ENCODE measurements around the gene HSD17B2.

The HSD17B2 gene

GRCh38 chr16:82085011-82085779 is 50.1 kb downstream of the HSD17B2 start:
- H3K9me2 ChIP-seq (replicated peaks; ENCODE audit: low read depth, low read length): no peaks in the 10 kb centered on the region
- no peaks in the 10 kb centered on the region for H4K20me1 ChIP-seq (ENCODE audit: insufficient read depth, low read length, poor library complexity, severe bottlenecking)
- no peak overlapping the region for H3K4me3 ChIP-seq (ENCODE audit: low read length, poor library complexity, severe bottlenecking)
- H3K36me3 ChIP-seq (ENCODE audit: insufficient read depth, low read length): no peaks in the 10 kb centered on the region
- no peak overlapping the region for H2AFZ ChIP-seq (ENCODE audit: low read length)
- no peak overlapping the region for H3K4me2 ChIP-seq (ENCODE audit: low read depth, low read length, poor library complexity, severe bottlenecking)
- H3F3A ChIP-seq (ENCODE audit: low read depth): no peaks in the 10 kb centered on the region
- no peak for TF ChIP-seq CTCF (conservative IDR thresholded peaks at IDR 0.05; ENCODE audit: low read length)
- no peak for TF ChIP-seq EZH2phosphoT487 (IDR thresholded peaks at IDR 0.05; ENCODE audit: borderline replicate concordance)
- H3K9ac ChIP-seq (ENCODE audit: low read depth, low read length, poor library complexity, severe bottlenecking): no peak overlapping the region
- H3K79me2 ChIP-seq (ENCODE audit: insufficient read depth, low read length): no peaks in the 10 kb centered on the region
- peaks cover 10% of the 10 kb centered on the region for H3K4me1 ChIP-seq (ENCODE audit: insufficient read depth, low read length, poor library complexity, severe bottlenecking)
- no peaks in the 10 kb centered on the region for H3K9me3 ChIP-seq (ENCODE audit: insufficient read depth, low read depth, low read length)
- H3K27me3 ChIP-seq (ENCODE audit: insufficient read depth, low read length, poor library complexity, severe bottlenecking): no peaks in the 10 kb centered on the region

GRCh38 chr16:82088483-82088882 is 53.4 kb downstream of the HSD17B2 start:
- Histone ChIP-seq H2AFZ (ENCODE audit: low read length) (no peak overlapping the region), H3K9me3 (ENCODE audit: insufficient read depth, low read depth, low read length) (no peaks in the 10 kb centered on the region), H3K9ac (ENCODE audit: low read depth, low read length, poor library complexity, severe bottlenecking) (no peak overlapping the region), H3K4me2 (ENCODE audit: low read depth, low read length, poor library complexity, severe bottlenecking) (no peak overlapping the region), H3K4me1 (ENCODE audit: insufficient read depth, low read length, poor library complexity, severe bottlenecking) (peaks cover under 1% of the 10 kb centered on the region), H4K20me1 (ENCODE audit: insufficient read depth, low read length, poor library complexity, severe bottlenecking) (no peaks in the 10 kb centered on the region), H3K27me3 (ENCODE audit: insufficient read depth, low read length, poor library complexity, severe bottlenecking) (no peaks in the 10 kb centered on the region), H3K36me3 (ENCODE audit: insufficient read depth, low read length) (no peaks in the 10 kb centered on the region), H3K4me3 (ENCODE audit: low read length, poor library complexity, severe bottlenecking) (no peak overlapping the region), H3K79me2 (ENCODE audit: insufficient read depth, low read length) (no peaks in the 10 kb centered on the region), H3F3A (ENCODE audit: low read depth) (no peaks in the 10 kb centered on the region), H3K9me2 (replicated peaks; ENCODE audit: low read depth, low read length) (no peaks in the 10 kb centered on the region)
- TF ChIP-seq CTCF (conservative IDR thresholded peaks at IDR 0.05; ENCODE audit: low read length) (no peak), EZH2phosphoT487 (IDR thresholded peaks at IDR 0.05; ENCODE audit: borderline replicate concordance) (no peak)

- no peaks in the 10 kb centered on the region for H3K9me2 ChIP-seq (replicated peaks; ENCODE audit: low read depth, low read length)
- H4K20me1 ChIP-seq (ENCODE audit: insufficient read depth, low read length, poor library complexity, severe bottlenecking): no peaks in the 10 kb centered on the region
- TF ChIP-seq EZH2phosphoT487 (IDR thresholded peaks at IDR 0.05; ENCODE audit: borderline replicate concordance) (no peak), CTCF (conservative IDR thresholded peaks at IDR 0.05; ENCODE audit: low read length) (no peak)
- no peaks in the 10 kb centered on the region for H3K27me3 ChIP-seq (ENCODE audit: insufficient read depth, low read length, poor library complexity, severe bottlenecking)
- no peaks in the 10 kb centered on the region for H3F3A ChIP-seq (ENCODE audit: low read depth)
- H3K36me3 ChIP-seq (ENCODE audit: insufficient read depth, low read length): no peaks in the 10 kb centered on the region
- H2AFZ ChIP-seq (ENCODE audit: low read length): no peak overlapping the region
- H3K9ac ChIP-seq (ENCODE audit: low read depth, low read length, poor library complexity, severe bottlenecking): no peak overlapping the region
- no peak overlapping the region for H3K4me2 ChIP-seq (ENCODE audit: low read depth, low read length, poor library complexity, severe bottlenecking)
- H3K4me1 ChIP-seq (ENCODE audit: insufficient read depth, low read length, poor library complexity, severe bottlenecking): peaks cover 11% of the 10 kb centered on the region
- H3K9me3 ChIP-seq (ENCODE audit: insufficient read depth, low read depth, low read length): no peaks in the 10 kb centered on the region
- no peak overlapping the region for H3K4me3 ChIP-seq (ENCODE audit: low read length, poor library complexity, severe bottlenecking)
- H3K79me2 ChIP-seq (ENCODE audit: insufficient read depth, low read length): no peaks in the 10 kb centered on the region
Observed at GRCh38 chr16:82091241-82091640, 56.2 kb downstream of the HSD17B2 start.

All from Loucy (cell line).